HepG2 (cell line): ENCODE data around the gene RPL41. TPM values are rescaled to one million over a fixed set of nuclear protein-coding genes. Genes with fewer than 3 reads are reported as not detected.

ENCODE experiments used
- EEA1 ChIP-seq: sonication (generic); formaldehyde crosslinking; IDR thresholded peaks from 2 replicates; pipeline ENCODE4 v1.5.1; 2020; ENCODE audit warnings: mild to moderate bottlenecking, missing genetic modification reagents, borderline replicate concordance
- FIP1L1 ChIP-seq: fragments of 200-400 bp; formaldehyde crosslinking; IDR thresholded peaks from 2 replicates; pipeline ENCODE4 v1.6.1; 2018; ENCODE audit warnings: low read depth, mild to moderate bottlenecking, low read length, moderate library complexity, borderline replicate concordance; ENCODE audit not compliant: insufficient read depth
- FOXA1 ChIP-seq, 2 experiments: fragments of 450-650 bp in 1 of 2; sonication (generic) in 1 of 2; formaldehyde crosslinking in 1 of 2; IDR thresholded peaks; 2 replicates each; pipeline versions ENCODE4 v1.4.0 to v1.6.1; 2016 to 2020; ENCODE audit warnings: missing genetic modification reagents in 1 of 2
- HMG20B ChIP-seq: conservative IDR thresholded peaks from 2 replicates; pipeline ENCODE4 v1.6.1; 2016; ENCODE audit warnings: missing genetic modification reagents, missing compliant biosample characterization
- HNF4G ChIP-seq, 2 experiments: sonication (generic) in 1 of 2; formaldehyde crosslinking in 1 of 2; IDR thresholded peaks; 2 replicates each; pipeline versions ENCODE4 v1.4.0 to v1.6.1; 2011 to 2020; ENCODE audit warnings: borderline replicate concordance in 2 of 2, low read depth in 2 of 2, mild to moderate bottlenecking in 2 of 2, low read length in 1 of 2, missing genetic modification reagents in 1 of 2, moderate library complexity in 1 of 2
- IKZF4 ChIP-seq: sonication (generic); formaldehyde crosslinking; IDR thresholded peaks from 2 replicates; pipeline ENCODE4 v1.5.1; 2020; ENCODE audit warnings: borderline replicate concordance, mild to moderate bottlenecking, low read depth, missing genetic modification reagents; ENCODE audit errors: not compliant biosample characterization
- JDP2 ChIP-seq: sonication (generic); formaldehyde crosslinking; IDR thresholded peaks from 2 replicates; pipeline ENCODE4 v1.8.1; 2022; ENCODE audit warnings: missing genetic modification reagents, borderline replicate concordance
- NFKB2 ChIP-seq: sonication (generic); formaldehyde crosslinking; IDR thresholded peaks from 2 replicates; pipeline ENCODE4 v1.4.0; 2020; ENCODE audit warnings: missing genetic modification reagents, borderline replicate concordance
- RFX3 ChIP-seq: IDR thresholded peaks from 2 replicates; pipeline ENCODE4 v1.6.1; 2016; ENCODE audit warnings: missing biosample characterization, missing genetic modification reagents
- SMARCE1 ChIP-seq: fragments of 450-650 bp; IDR thresholded peaks from 2 replicates; pipeline ENCODE4 v1.6.1; 2017; ENCODE audit warnings: borderline replicate concordance
- SRY ChIP-seq: sonication (generic); formaldehyde crosslinking; IDR thresholded peaks from 2 replicates; pipeline ENCODE4 v1.8.0; 2022; ENCODE audit warnings: mild to moderate bottlenecking, missing genetic modification reagents
- TFDP1 ChIP-seq: IDR thresholded peaks from 2 replicates; pipeline ENCODE4 v1.6.1; 2016; ENCODE audit warnings: missing compliant biosample characterization, missing genetic modification reagents, borderline replicate concordance
- TOE1 ChIP-seq: sonication (generic); formaldehyde crosslinking; IDR thresholded peaks from 2 replicates; pipeline ENCODE4 v1.4.0; 2020; ENCODE audit warnings: mild to moderate bottlenecking, missing genetic modification reagents
- USF2 ChIP-seq, 2 experiments: sonication (generic) in 1 of 2; formaldehyde crosslinking in 1 of 2; IDR thresholded peaks; 2 replicates each; pipeline versions ENCODE4 v1.5.1 to v1.6.1; 2011 to 2020; ENCODE audit warnings: borderline replicate concordance in 1 of 2, low read depth in 1 of 2, low read length in 1 of 2, mild to moderate bottlenecking in 1 of 2, missing genetic modification reagents in 1 of 2, moderate library complexity in 1 of 2
- ZBTB44 ChIP-seq: sonication (generic); formaldehyde crosslinking; IDR thresholded peaks from 2 replicates; pipeline ENCODE4 v1.4.0; 2020; ENCODE audit warnings: missing genetic modification reagents
- ZMYM3 ChIP-seq: sonication (generic); formaldehyde crosslinking; IDR thresholded peaks from 2 replicates; pipeline ENCODE4 v1.5.1; 2020; ENCODE audit warnings: mild to moderate bottlenecking, missing genetic modification reagents
- ZMYM4 ChIP-seq: sonication (generic); formaldehyde crosslinking; IDR thresholded peaks from 2 replicates; pipeline ENCODE4 v1.8.1; 2023; ENCODE audit warnings: mild to moderate bottlenecking, missing genetic modification reagents
- ZNF136 ChIP-seq: sonication (generic); formaldehyde crosslinking; IDR thresholded peaks from 2 replicates; pipeline ENCODE4 v1.8.1; 2022; ENCODE audit warnings: low read depth, mild to moderate bottlenecking, moderate library complexity, missing genetic modification reagents
- ZNF280D ChIP-seq: sonication (generic); formaldehyde crosslinking; IDR thresholded peaks from 2 replicates; pipeline ENCODE4 v1.5.1; 2020; ENCODE audit warnings: mild to moderate bottlenecking, missing genetic modification reagents
- polyA plus RNA-seq, 8 experiments: library from polyadenylated mRNA; depleted of rRNA in 3 of 8; stranded (reverse) in 7 of 8; unstranded in 1 of 8; fragments of >200 nt; fragmentation: Illumina TruSeq in 4 of 8; extraction: Trizol in 4 of 8; gene quantifications; 2 replicates each; pipeline versions ENCODE4 v1.2.1 to v1.2.3, GENCODE V29; 2011 to 2016; ENCODE audit warnings: low read depth in 4 of 8, missing spikeins in 1 of 8, mixed read lengths in 1 of 8; ENCODE audit not compliant: insufficient read depth in 1 of 8
- total RNA-seq, 5 experiments: library from RNA; depleted of rRNA; stranded (reverse); fragments of >200 nt; fragmentation: Illumina TruSeq; extraction: Trizol; gene quantifications; 2 replicates each; pipeline ENCODE4 v1.2.3, GENCODE V29; 2016; ENCODE audit warnings: low read depth in 1 of 5

RPL41 gene
- total and polyA plus RNA-seq, 2 of the 13 experiments (the other 11 are each of a cell fraction or from before 2014, with no cell fraction given) = 4,012 to 7,670 TPM

GRCh38 chr12:56078931-56079722 is 37.3 kb upstream of the RPL41 start (continued):
- TF ChIP-seq USF2 (IDR thresholded peaks at IDR 0.05; ENCODE audit: low read depth, low read length) = no peak
- no peak for TF ChIP-seq USF2 (CRISPR knock-in tag; IDR thresholded peaks at IDR 0.05; ENCODE audit: borderline replicate concordance)
- TF ChIP-seq HMG20B (CRISPR knock-in tag) = 0 out of 2 replicates have a peak, but pooled peaks have one; percentile 7
- TF ChIP-seq ZBTB44 (CRISPR knock-in tag) = no peak
- no peak for TF ChIP-seq SRY (CRISPR knock-in tag)
- no peak for TF ChIP-seq FIP1L1
- no peak for TF ChIP-seq TOE1 (CRISPR knock-in tag)
- TF ChIP-seq EEA1 (CRISPR knock-in tag) = peak; percentile 76; the same call in 1 of the 2 replicates
- TF ChIP-seq ZMYM3 (CRISPR knock-in tag) = peak; percentile 53; the same call in 1 of the 2 replicates
- no peak for TF ChIP-seq HNF4G (IDR thresholded peaks at IDR 0.05; ENCODE audit: borderline replicate concordance, low read depth, low read length)
- peak; percentile 34; the same call in 1 of the 2 replicates for TF ChIP-seq HNF4G (CRISPR knock-in tag; IDR thresholded peaks at IDR 0.05; ENCODE audit: borderline replicate concordance, low read depth)
- no peak for TF ChIP-seq IKZF4
- peak; percentile 68; the same call in 1 of the 2 replicates for TF ChIP-seq ZNF280D
- TF ChIP-seq NFKB2 (CRISPR knock-in tag) = peak; percentile 82; the same call in 1 of the 2 replicates
- TF ChIP-seq RFX3 (CRISPR knock-in tag) = no peak
- TF ChIP-seq FOXA1 (IDR thresholded peaks at IDR 0.05) = no peak
- TF ChIP-seq FOXA1 (CRISPR knock-in tag; IDR thresholded peaks at IDR 0.05) = 0 out of 2 replicates have a peak, but pooled peaks have one; percentile 6
- TF ChIP-seq SMARCE1 = no peak
- peak; percentile 48 for TF ChIP-seq ZMYM4
- TF ChIP-seq TFDP1 (CRISPR knock-in tag) = peak; percentile 69; the same call in 1 of the 2 replicates
- 0 out of 2 replicates have a peak, but pooled peaks have one; percentile 28 for TF ChIP-seq ZNF136
- TF ChIP-seq JDP2 (CRISPR knock-in tag) = no peak
